Activated naive CD8-positive, alpha-beta T cell treated with anti-CD3 and anti-CD28 coated beads, Interleukin-2, amount 50 U/mL, for 16 hours (primary cell): ENCODE measurements around the gene TMC1.

Source experiments
- DNase-seq: peaks from one replicate; pipeline ENCODE4 v3.0.0-alpha.2; 2020; ENCODE audit warnings: low read depth, low spot score

The TMC1 gene

GRCh38 chr9:72575666-72576065, 54.3 kb downstream of the TMC1 start:
- no peak for DNase-seq

- DNase-seq: no peak
Observed at GRCh38 chr9:72576087-72576486, 54.7 kb downstream of the TMC1 start.

- no peak for DNase-seq
Observed at GRCh38 chr9:72577212-72577753, 55.9 kb downstream of the TMC1 start.

GRCh38 chr9:72579190-72579589, 57.8 kb downstream of the TMC1 start:
- DNase-seq: no peak

- no peak for DNase-seq
Observed at GRCh38 chr9:72579880-72580550, 58.6 kb downstream of the TMC1 start.

- DNase-seq: no peak
Observed at GRCh38 chr9:72581694-72582093, 60.3 kb downstream of the TMC1 start.

- DNase-seq: no peak
Observed at GRCh38 chr9:72583370-72583769, 62.0 kb downstream of the TMC1 start.

- DNase-seq: no peak
Observed at GRCh38 chr9:72586388-72587130, 65.2 kb downstream of the TMC1 start.

- no peak for DNase-seq
Observed at GRCh38 chr9:72588336-72588735, 66.9 kb downstream of the TMC1 start.

- DNase-seq: no peak
Observed at GRCh38 chr9:72589667-72590521, 68.5 kb downstream of the TMC1 start.

- no peak for DNase-seq
Observed at GRCh38 chr9:72590824-72591223, 69.4 kb downstream of the TMC1 start.

GRCh38 chr9:72592502-72593403, 71.3 kb downstream of the TMC1 start:
- DNase-seq: no peak

GRCh38 chr9:72596451-72597180, 75.2 kb downstream of the TMC1 start:
- no peak for DNase-seq

GRCh38 chr9:72597181-72597517, 75.7 kb downstream of the TMC1 start:
- DNase-seq: no peak

- DNase-seq: no peak
Observed at GRCh38 chr9:72597601-72598000, 76.2 kb downstream of the TMC1 start.

- no peak for DNase-seq
Observed at GRCh38 chr9:72598639-72599038, 77.2 kb downstream of the TMC1 start.

GRCh38 chr9:72599874-72600534, 78.6 kb downstream of the TMC1 start:
- DNase-seq: no peak

GRCh38 chr9:72600671-72601070, 79.3 kb downstream of the TMC1 start:
- no peak for DNase-seq

- DNase-seq: no peak
Observed at GRCh38 chr9:72601615-72602014, 80.2 kb downstream of the TMC1 start.

GRCh38 chr9:72612449-72612848, 91.0 kb downstream of the TMC1 start:
- DNase-seq: no peak
